Hippocampal formation (tissue), 2 donors: Measurements from ENCODE around the gene MADCAM1.

ENCODE experiments used
- DNase-seq, 2 donors: peaks; one replicate each; lab custom pipeline; 2025; lab: John Stamatoyannopoulos, UW

Gene MADCAM1

DNA sequence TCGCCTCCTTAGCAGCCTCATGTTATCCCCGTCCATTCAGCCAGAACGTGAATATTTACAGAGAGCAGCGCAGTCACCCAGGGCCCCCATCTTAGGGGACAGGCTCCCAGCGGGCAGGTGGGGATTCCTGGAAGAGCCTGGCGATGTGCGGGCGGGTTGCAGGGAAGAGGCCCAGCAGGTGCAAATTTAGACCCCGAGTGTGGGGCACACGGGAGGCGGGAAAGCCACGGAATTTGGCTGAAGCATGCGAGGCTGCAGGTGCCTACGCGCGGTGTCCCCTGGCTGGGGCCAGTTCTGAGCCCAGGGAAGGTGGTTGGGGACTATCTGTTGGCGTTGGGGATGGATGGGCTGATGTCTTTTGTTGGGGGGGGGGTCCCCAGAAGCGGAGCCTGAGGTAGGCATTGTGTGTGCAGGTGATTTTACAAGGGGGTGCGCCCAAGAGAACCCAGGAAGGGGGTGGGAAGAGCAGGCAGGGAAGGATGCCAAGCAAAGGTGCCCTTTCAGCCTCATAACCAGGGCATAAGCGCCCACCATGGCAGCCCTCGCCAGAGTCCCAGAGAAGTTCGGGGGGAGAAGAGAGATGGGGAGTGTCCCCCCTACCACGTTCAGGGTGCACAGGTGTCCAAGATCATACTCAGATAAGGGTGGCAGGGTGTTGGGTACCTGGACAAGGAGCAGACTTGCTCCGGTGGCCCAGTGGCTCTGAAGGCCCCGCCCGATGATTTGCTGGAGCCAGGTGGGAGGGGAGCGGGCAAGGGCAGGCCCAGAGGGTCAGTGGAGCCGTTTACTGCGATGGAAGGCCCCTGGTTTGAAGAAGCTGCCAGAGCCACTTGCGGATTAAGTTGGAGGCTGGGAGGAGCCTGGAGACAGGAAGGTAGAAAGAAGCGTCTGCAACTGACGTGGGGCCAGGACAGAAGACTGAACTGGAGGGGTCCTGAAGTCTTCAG lies 12.2 kb downstream of the MADCAM1 start:
- DNase-seq, result no peak

DNA sequence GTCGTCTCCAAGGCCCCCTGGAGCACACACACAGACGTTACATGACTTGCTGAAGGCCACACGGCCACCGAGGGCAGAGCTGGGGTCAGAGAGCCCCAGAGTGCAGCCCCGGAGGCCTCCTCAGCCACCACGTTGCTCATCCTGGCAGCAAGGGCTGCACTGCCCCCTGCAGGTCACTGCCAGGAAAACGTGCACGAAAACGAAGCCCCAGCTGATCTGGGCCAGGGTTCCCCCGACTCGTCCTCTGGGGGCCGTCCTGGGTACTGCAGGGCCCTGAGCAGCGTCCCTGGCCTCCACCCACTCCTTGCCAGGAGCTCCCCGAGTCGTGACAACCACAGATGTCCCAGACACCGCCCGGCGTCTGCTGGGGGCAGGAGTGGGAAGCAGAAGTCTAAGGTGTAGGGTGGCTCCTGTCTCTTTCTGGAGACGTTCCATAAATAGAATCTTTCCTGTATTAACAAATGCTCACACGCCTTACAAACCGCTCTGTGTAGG lies 14.4 kb downstream of the MADCAM1 start:
- peak; percentile 65 to 66 for DNase-seq

DNA sequence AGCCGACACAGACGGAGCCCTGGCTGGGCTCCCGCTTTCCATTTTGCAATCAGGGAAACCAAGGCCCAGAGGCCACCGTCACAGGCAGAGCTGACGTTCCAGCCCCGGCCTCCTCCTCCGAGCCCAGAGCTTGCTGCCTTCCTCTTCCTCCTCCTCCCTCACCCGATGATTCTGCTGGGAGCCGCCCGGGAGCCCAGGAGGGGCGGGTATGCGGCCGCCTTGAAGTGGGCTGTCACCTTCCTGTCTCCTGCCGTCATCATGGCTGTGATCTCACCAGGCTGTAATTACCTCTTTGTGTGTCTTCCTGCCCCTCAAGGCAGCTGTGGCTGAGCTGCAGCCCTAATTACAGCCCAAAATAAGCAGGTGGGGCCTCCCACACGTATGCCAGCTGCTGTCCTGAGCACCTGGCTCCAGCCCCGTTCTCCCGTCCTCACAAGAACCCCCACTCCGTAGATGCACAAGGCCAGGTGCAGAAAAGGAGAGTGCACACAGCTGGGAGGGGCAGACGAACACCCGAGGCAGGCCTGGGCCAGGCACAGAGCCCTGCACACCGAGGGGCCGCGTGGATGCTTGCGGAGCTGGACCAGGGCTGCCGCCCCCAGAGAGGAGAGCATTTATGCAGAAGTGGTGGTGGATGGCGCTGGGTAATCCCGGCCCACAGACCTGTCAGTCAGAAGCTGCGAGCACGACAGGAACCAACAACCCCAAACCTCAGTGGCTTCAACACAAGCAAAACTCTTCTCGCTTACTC lies 15.0 kb downstream of the MADCAM1 start:
- DNase-seq, result no peak

DNA sequence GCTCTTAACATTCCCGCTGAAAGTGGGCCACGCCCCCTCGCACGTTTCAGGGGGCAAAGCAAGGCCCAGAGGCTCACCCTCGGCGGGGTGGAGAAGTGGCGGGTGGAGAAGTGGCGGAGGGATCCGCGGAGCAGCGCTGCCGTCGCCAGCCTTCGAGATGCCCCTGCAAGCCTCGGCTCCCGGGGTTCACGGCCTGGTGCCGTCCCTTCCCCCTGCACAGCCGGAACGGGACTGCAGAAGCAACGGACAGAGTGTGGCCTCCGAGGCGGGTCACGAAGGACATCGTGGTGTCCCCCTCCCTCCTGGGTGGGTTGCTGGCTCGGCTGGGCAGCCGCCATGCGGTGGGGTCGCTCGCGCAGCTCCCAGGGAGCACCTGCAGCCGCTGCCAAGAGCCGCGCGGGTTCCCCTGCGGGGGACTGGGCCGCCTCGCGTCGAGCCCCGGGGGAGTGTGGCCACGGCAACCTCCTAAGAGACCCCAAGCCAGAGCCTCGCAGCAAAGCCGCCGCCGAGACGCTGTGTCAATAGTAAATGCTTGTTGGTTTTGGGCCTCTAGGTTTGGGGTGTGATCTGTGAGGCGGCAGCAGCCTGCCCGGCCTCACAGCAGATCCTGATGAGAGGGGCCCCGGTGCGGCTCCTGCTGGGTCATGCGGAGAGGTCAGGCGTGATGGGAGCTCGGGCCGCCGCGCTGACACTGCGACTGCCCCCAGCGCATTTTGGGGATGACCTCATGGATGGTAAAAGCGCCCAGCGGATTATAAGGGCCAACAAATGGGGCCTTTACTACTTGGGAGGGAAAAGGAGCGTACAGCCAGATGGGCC lies 16.5 kb downstream of the MADCAM1 start:
- DNase-seq, result no peak

DNA sequence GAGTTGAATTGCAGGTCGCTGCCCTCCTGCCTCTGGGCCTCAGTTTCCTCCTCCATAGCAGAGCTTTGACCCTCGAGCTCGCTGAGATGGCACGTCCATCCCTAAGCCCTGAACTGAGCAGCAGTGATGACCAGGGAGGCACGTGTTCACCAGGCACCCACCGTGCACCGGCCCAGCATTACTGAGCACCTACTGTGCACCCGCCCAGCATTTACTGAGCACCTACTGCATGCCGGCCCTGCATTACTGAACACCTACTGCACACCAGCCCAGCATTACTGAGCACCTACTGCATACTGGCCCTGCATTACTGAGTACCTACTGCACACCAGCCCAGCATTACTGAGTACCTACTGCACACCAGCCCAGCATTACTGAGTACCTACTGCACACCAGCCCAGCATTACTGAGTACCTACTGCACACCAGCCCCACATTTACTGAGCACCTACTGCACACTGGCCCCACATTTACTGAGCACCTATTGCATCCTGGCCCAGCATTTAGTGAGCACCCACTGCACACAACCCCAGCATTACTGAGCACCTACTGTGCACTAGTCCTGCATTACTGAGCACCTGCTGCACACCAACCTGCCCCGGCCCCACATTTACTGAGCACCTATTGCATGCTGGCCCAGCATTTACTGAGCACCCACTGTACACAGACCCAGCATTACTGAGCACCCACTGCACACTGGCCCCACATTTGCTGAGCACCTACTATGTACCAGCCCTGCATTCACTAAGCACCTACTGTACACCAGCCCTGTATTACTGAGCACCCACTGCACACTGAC lies 17.3 kb downstream of the MADCAM1 start:
- DNase-seq, result no peak

DNA sequence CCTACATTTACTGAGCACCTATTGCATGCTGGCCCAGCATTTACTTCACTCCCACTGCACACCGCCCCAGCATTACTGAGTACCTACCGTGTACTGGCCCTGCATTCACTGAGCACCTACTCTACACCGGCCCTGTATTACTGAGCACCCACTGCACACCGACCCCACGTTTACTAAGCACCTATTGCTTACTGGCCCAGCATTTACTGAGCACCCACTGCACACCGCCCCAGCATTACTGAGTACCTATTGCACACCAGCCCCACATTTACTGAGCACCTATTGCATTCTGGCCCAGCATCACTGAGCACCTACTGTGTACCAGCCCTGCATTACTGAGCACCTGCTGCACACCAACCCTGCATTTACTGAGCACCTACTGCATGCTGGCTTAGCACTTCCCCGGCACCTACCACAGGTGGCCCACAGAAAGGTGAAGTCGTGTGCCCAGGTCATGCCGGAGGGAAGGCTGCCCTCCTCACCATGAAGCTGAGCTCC lies 17.9 kb downstream of the MADCAM1 start:
- DNase-seq, result no peak

DNA sequence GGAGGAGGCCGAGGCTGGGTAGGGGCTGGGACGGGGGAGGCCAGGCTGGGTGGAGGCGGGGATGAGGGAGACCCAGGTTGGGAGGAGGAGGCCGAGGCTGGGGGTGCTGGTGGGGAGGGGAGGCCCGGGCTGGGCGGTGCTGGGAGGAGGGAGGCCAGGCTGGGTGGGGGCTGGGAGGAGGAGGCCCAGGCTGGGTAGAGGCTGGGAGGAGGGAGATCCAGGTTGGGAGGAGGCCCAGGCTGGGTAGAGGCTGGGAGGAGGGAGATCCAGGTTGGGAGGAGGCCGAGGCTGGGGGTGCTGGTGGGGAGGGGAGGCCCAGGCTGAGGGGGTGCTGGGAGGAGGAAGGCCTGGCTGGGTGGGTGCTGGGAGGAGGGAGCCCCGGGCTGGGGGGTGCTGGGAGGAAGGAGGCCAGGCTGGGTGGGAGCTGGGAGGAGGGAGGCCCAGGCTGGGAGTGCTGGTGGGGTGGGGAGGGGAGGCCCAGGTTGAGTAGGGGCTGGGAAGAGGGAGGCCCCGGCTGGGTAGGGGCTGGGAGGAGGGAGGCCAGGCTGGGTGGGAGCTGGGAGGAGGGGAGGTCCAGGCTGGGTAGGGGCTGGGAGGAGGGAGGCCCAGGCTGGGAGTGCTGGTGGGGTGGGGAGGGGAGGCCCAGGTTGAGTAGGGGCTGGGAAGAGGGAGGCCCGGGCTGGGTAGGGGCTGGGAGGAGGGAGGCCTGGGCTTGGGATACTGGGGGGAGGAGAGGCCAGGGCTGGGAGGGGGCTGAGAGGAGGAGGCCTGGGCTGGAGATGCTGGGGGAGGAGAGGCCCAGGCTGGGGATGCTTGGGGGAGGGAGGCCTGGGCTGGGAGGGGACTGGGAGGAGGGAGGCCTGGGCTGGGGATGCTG lies 21.7 kb downstream of the MADCAM1 start:
- DNase-seq, result no peak

DNA sequence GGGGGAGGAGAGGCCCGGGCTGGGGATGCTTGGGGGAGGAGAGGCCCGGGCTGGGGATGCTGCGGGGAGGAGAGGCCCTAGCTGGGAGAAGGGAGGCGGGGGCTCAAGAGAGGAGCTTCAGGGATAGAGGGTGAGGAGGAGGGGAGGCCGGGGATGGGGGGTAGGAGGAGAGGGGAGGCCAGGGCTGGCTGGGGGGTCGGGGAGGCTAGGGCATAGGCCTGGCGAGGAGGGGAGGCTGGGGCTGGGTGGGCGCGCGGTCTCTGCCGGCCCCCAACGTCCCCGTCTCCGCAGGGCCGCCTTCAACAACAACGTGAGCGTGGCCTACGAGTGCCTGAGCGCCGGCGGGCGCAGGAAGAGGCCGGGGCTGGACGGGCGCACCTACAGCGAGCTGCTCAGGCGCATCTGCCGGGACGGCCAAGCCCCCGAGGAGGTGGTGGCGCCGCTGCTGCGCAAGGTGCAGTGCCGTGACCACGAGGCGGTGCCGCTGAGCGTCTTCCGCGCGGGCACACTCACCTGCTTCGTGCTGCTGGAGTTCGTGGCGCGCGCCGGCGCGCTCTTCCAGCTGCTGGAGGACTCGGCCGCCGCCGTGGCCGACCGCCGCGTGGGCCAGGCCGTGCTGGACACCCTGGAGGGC lies 22.4 kb downstream of the MADCAM1 start:
- no peak for DNase-seq

DNA sequence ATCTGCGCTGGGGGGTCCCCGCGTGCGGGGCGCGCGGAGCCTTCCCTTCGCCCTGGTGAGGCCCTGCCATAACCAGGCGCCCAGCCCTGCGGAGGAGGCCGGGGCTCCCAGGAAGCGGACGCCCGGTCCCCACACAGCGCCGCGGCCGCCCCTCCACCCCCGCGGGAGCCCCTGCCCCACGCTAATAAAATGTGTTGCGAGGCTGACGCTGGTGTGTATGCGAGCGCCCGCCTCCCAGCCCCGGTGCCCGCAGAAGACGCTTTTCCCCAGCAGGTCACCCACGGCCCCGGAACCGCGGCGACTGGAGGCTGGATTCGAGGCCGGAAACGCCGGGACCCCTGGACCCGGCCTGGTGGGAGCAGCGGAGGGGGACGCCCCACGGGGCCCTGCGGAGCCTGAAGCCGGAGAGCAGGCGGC lies 23.2 kb downstream of the MADCAM1 start:
- no peak for DNase-seq

DNA sequence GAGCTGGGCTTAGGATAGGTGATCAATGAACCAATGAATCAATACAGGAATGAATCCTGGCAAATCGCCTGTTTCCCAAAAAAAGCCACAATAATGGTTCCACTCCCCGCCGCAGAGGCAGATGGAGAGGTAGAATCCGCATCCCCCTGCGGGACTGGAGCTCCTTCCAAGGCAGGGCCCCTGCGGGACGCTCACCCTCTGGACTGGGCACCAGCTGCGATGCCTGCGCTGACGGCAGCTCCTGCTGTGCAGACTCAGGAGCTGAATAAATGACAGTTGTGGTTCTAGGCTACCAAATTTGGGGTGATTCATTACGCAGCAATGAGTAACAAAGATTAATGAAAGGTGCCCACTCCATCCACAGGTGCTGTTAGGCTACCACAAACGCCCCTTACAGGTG lies 26.4 kb downstream of the MADCAM1 start:
- DNase-seq, result no peak

DNA sequence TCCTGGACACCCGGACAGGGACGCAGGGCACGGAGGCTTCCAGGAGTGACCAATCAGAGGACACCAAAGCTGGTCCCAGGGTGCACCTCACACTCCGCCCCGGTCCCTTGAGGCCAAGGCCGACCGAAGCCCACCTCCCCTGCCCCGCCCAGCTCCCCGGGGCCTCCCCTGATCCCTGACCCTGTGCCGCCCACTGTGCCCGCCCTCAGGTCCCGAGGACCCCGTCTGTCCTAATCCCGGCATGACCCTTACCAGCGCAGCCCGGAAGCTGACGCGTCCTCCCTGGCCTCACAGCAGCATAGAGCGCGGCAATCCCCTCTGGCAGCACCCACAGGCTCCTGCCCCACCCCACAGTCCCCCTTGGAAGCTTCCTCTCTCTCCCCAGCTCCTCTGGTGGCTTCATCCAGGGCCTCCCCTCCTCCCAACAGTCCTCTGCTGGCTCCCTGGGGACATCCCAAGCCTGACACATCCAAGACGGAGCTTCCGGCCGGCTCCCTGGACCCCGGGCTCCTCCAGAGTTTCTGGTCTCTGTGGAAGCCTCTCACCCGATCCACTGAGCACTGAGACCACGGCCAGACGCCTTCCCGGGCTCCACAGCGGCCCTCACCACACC lies 27.9 kb downstream of the MADCAM1 start:
- no peak for DNase-seq

DNA sequence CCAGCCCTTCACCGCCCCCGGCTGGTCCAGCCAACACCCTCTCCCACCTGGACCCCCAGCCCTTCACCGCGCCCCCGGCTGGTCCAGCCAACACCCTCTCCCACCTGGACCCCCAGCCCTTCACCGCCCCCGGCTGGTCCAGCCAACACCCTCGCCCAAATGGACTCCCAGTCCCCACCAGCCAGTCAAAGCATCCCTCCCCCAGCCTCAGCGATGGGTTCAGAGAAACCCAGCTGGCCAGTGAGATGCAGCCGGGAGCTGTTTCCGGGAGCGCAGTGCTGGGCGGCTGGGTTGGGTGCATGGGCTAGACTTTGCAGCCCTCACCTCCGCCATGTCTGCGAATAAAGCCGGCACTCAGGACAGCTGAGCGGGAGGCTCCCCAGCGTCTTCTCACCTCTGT lies 28.7 kb downstream of the MADCAM1 start:
- no peak for DNase-seq

DNA sequence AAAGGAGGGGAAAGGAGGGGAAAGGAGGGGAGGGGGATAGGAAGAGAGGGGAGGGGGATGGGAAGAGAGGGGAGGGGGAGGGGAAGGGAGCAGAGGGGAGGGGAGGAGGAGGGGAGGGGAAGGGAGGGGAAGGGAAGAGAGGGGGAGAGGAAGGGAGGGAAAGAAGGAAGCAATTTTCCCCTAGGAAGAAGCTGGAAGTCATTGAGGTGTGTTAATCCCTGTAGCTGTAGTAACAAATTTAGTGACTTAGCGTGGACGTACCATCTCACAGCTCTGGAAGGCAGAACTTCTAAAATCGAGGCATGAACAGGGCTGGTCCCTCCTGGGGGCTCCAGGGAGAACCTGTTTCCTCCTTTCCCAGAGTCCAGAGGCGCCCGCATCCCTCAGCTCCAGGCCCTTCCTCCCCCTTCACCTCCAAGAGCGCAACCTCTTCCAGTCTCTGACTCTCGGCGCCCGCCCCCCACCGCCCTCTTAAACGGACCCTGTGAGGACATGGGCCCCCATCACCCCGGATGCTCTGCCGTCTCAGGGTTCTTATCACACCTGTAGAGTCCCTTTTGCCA lies 29.7 kb downstream of the MADCAM1 start:
- no peak for DNase-seq

DNA sequence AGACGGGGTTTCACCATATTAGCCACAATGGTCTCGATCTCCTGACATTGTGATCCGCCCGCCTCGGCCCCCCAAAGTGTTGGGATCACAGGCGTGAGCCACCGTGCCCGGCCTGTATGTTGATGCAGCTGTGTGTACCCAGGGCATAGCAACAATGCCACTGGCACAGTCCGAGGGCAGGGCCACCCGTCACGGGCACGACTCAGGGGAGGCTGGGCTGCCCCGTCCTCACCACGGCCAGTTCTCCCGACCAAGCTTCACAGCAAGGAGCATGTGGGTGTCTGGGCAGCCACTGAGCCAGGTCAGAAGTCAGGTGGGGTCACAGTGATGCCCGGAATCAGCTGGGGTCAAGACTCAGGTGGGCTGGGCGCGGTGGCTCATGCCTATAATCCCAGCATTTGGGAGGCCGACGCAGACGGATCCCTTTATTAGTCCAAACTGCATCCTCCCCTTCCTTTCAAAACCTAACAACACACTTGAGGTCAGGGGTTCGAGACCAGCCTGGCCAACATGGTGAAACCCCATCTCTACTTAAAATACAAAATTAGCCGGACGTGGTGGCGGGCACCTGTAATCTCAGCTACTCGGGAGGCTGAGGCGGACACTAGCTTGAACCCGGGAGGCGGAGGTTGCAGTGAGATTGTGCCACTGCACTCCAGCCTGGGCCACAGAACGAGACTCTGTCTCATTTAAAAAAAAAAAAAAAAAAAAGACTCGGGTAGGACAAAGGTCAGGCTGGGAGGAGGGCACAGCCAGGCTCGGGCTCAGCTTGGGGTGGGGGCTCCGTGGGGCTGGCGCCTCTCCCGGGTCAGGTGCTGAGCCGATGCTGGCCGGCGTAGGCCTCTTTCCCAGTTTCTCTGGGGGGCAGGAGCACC lies 34.1 kb downstream of the MADCAM1 start:
- no peak for DNase-seq

DNA sequence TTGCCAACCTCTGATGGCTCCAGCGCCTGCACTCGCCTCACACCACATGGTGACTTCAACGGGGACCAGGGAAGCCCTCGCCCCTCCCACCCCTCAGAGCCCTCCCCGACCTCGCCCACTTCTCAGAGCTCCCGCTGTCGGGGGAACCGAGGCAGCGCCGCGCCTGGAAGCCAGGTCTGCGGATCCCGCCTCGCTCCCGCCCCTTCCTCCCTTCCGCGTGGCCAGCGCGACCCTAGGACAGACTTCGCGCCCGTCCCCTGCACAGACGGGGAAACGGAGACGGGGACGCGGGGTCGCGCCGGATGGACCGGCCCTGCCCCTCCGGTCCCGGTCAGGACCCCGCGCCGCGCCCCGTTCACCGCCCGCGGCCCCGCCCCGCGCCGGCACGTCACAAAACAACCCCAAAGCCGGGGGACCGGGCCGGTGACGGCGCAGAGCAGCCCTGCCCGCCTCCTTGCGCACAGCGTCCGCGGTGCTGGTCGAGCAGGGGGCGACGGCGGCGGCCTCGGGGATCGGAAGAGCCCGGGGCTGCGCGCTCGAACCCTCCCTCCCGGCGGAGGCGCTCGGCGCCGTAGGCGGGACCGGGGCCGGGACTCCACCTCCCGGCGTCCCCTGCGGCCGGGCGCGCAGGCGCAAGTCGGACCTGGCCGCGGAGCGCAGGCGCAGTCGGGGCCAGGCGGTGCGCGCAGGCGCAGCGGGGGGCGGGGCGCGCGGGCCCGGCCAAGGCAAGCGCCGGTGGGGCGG lies 34.9 kb downstream of the MADCAM1 start:
- peak; percentile 51 to 77 for DNase-seq

DNA sequence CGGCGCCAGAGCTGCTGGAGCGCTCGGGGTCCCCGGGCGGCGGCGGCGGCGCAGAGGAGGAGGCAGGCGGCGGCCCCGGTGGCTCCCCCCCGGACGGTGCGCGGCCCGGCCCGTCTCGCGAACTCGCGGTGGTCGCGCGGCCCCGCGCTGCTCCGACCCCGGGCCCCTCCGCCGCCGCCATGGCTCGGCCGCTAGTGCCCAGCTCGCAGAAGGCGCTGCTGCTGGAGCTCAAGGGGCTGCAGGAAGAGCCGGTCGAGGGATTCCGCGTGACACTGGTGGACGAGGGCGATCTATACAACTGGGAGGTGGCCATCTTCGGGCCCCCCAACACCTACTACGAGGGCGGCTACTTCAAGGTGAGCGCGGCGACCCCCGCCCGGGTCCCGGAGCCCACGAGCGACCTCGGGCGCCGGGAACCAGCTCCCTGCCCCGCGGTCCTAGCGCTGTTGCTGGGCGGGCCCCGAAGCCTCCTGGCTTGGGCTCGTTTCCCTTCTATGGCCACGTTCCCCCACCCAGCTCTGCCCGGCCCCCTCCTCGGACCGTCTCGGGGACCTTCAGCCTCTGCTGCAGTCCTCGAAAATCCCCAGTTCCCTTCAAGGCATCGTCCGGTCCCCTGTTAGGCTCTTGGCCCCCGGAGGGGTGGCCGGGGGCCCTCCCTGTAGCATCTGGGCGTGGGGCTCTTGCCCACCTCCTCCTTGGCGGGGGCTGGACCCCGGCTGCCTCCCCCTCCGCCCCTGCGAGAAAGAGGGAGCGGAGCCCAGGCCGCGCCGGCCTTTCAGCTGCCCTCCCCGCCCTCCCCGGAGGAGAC lies 35.7 kb downstream of the MADCAM1 start, which contains the start of gene CDC34:
TSS of gene CDC34 (plus strand) at position 8 of the 808 bp plus-strand sequence. CDS start at position 180, 172 bp downstream.
- DNase-seq, result no peak
